ENCODE data around the gene TRIAP1. TPM values are rescaled to one million over a fixed set of nuclear protein-coding genes. Genes with fewer than 3 reads are reported as not detected.
"Not testable (repeated sequence)": the region's sequence is repeated elsewhere in the genome, so short reads cannot be mapped to it uniquely, and the experiment has no call there.

TRIAP1 gene
- polyA plus RNA-seq, 5 donors, result 33.5 to 46.2 (median 38.9) TPM

DNA sequence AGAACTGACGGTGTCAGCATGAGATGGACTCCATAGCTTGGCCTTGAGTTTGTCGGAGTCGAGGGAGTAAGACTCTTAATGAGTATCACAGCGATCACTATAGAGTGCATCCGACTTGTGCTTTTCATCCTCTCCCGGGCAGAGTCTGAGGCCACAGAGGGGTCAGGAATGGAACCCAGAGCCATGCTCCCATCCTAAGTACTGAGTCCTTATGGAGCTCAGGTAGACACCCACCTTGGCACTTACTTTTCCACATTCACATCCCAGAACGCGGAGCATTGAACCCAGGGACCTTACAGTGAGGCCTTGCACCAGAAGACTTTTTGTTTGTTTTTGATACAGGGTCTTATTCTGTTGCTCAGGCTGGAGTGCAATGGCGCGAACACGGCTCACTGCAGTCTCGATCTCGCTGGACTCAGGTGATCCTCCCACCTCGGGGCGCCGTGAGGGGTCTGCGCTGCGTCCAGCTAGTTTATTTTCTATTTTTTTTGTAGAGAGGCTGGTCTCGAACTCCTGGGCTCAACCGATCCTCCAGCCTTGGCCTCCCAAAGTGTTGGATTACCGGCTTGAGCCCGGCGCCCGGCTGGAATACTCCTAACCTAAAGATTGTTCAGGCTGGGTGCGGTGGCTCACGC, 24.1 kb upstream of the TRIAP1 start:
- peak in 1 of 2 donors; percentile 10 for DNase-seq

DNA sequence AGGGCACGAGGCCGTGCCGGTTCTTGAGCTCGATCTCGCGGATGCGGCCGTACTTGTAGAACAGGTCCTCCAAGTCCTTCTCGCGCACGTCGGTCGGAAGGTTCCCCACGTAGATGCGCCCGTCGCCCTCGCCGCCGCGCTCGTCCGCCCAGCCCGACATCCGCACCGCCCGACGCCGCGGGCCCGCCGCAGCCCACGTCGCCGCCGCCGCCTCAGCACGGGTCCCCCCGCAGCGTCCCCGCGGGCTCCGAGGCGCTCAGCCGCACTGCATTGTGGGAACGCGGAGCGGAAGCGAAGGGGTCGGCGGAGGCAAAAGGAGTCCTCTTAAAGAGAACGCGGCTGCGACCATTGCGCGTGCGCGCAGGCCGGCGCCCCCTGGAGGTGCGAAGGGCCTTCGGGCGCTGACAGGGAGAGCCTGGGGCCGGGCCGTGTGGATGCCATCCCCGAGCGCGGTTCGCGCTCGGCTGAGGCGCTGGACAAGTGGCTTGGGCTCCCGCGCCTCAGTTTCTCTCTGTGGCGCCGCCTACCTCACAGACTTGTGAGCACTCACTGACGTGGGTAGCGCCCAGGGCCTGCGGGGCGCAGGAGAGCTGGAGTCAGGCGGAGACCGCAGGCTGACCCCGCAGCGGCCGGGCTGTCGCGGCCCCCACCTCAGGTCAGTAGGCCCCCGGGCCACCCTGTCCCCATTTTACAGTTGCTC, 23.4 kb upstream of the TRIAP1 start, which contains the start of gene SRSF9:
TSS of gene SRSF9 (minus strand) at position 299 of the 700 bp plus-strand sequence. CDS start at position 160, 139 bp downstream.
- peak; percentile 97 for DNase-seq

DNA sequence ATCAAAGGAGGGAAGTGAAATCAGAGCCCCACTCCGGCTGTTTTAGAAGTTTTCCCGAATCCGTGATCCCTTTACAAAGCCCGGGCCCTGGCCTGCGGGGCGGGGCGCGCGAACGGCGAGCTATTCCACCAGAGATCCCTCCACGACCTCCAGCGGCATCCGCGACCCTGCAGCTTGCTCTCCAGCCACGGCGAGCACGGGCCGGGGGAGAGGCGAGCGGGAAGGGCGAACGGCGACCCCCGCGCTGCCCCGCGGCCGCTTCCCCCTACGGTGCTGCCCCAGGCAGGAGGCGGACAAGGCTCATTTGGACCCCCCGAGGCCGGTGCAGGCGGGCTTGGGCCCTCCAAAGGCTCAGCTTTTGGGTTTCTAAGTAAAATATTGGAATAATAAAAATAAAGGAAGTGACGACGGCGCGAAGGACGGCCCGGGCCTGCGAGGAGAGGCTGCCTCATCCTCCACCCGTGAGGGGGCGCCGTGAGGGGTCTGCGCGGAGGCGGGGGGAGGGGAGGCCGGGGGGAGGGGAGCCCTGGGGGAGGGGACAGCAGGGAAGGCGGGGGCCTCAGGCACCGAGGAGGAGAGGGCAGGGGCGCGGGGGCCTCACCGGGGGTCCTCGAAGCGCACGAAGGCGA, 22.8 kb upstream of the TRIAP1 start:
- peak in 1 of 2 donors; percentile 54 for DNase-seq

DNA sequence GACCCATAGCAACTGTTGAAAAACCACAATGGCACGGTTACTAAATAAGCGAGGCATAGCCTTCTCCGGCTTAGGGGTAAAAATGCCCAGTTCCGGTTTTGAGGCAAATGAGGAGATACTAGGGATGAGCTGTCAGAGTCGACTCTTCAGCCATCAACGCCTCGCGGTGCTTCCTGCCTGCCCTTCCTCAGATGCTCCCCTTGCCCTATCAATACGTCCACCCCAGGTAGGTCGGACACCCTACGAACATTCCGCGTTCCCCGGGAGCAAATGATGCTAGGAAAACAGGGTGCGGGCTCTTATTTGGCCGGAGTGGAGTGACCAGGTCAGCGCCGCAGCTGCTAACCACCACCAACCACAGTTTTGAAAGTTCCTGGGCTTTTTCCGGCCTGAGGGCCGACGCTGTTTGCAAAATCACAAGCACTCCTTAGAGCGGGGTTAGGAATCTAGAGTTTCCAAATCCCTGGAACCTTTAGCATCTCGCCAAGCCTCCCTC, 22.2 kb upstream of the TRIAP1 start:
- DNase-seq, result peak in 1 of 2 donors; percentile 46

DNA sequence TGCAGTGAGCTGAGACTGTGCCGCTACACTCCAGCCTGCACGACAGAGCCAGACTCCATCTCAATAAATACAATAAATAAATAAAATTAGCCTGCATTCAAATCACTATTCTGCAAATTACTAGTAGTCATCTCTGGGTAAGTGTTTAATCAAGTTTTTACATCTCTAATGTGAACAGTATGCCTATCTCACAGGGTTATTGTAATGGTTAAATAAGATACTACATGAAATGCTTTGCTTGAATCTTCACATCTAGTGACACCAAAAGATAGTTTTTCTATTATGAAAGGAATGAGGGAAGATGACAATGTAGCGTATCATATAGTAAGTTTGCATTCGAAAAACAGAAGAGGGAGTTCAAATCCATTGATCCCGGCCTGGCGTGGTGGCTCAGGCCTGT, 21.3 kb upstream of the TRIAP1 start:
- DNase-seq, result no peak

DNA sequence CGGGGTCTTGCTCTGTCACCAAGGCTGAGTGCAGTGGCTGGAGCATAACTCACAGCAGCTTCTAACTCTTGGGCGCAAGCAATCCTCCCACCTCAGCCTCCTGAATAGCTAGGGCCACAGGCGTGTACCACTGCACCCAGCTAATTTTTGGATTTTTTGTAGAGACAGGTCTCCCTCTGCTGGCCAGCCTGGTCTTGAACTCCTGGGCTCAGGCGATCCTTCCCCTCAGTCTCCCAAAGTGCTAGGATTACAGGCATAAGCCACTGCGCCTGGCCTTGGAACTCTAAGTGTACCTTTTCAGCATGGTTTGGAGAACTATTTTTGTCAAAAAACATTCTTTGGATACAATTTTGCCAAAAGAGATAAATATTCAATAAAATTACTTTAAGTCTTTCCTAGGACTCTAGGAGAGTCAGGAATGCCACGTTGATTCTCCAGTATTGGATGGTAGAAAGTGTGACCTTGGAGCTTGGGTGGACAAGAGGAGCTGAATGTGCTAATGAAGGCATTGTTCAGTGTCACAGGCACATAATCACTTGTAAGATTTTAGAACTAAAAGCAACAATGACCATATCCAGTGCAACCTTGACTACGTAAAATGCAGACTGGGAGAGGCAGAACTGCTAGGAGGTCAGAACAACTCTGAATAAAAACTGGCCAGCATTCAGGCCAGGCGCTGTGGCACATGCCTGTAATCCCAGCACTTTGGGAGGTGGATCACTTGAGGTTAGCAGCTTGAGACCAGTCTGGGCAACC, 20.6 kb upstream of the TRIAP1 start:
- peak in 1 of 2 donors; percentile 13 for DNase-seq

DNA sequence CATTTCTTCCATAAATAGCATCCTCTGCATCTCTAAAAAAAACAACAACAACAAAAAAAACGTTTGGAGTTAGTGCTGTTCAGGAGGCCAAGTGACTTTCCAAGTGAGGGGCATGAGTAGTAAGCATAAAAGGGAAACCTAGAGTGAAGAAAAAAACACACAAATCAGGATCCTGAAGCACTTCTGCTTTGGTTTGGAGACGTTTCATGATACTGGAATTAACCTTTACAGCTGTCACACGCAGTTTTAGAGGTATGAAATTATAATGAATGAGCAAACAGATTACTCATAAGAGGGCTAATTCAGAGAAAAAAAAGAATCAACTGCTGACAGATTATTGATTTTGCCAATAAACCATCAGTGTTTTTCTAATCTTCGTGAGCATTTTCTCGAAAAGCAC, 19.6 kb upstream of the TRIAP1 start:
- no peak for DNase-seq

DNA sequence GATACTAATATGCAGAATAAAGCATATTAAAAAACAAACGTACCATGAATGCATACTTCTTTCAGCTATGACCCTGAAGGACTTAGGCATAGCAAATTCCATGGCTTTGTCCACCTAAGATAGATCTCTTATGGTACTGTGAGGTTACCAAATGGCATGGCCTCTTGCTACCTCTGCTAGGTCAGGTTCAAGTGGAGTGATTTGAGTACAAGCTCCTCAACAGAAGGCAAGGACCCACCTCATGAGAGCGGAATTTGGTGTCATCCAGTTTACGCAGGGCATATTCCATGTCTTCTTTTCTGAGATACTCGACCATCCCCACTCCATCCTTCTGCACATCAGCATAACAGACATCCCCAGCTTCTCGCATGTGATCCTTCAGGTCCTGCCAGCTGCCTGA, 17.5 kb upstream of the TRIAP1 start:
- no peak for DNase-seq

DNA sequence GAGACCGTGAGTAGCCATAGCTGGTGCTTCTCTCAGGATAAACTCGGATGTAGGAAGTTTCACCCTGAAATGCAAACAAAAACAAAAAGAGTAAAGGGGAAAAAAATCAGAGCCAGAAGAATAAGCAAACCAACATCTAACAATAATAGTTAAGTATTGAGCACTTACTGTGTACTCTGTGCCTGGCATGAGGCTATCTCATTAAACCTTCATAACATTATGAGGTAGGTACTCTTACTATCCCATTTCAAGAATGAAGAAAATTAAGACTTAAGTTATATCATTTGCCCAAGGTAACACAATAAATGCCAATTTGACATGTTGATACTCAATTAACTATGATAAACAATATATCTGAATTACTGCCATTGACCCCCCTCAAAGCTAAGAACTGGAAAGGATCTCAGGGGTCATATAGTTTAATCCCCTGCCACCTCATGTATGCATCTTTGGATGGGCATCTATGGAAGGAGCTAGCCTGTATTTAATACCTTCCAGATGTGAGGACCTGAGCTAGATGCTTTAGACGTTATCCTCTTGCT, 16.0 kb upstream of the TRIAP1 start:
- no peak for DNase-seq

DNA sequence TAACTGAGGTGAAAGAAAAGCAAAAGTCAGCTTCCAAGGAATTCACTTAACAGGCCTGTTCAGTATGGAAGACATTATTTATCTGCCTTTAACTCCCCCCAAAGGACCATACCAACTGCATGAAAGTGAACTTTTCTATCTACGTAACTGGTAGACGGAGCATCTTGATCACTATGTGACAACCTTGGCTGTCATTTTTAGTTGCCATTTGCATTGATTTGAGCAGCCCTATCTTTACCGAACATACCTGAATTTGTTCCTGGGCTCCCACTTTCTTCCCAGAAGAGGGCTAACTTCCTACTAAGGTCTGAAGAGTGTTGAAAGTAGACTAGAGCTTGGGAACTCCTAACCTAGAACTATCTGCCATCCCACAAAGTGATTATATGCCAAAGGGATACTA, 14.0 kb upstream of the TRIAP1 start:
- no peak for DNase-seq

DNA sequence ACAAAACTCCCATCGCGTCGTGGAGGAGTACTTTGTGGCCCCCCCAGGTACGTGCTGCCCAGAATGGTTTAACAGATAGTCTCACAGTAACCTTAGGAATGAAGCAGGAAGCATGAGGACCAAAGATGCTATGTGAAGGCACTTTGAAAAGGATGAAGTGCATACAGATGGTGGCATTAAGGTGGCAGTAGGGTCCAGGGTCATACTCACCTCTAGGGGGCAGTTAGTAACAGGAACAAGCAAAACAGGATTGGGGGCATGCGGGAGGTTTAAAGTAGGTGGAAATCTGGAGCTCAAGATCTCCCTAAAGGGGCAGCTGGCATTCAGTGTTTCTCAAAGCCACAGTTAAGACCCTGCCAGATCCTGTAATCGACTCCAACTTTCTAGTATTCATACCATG, 10.9 kb upstream of the TRIAP1 start:
- no peak for DNase-seq

DNA sequence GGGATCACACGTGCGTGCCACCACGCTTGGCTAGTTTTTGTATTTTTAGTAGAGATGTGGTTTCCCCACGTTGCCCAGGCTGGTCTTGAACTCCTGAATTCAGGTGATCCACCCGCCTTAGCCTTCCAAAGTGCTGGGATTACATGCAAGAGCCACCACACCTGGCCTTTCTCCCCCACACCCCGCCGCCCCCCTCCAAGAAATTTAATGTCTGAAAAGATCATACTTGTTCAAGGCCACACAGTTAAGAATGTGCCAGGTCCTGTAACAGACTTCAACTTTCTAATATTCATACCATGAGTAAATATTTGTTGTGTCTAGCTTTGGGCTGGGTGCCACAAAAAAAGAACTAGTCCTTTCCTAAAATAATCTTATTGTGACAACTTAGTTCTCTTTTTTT, 9.1 kb upstream of the TRIAP1 start:
- DNase-seq, result no peak

DNA sequence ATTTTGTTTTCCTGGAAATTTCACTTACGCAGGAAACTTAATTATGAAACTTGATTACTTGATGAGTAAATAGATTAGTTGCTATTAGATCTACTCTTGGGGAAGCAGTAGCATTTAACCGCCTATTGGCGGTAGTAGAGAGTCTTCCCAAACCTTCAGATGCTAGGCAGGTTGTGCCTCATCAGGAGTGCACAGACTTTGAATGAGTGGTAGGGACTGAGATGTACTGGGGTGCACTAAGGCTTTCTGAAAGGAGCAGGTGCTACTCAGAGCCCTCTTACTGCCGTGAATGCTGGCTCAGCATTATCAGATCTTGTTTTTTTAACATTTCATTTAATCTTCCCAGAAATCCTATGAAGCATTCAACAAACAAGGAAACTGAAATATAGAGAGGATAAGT, 7.8 kb upstream of the TRIAP1 start:
- no peak for DNase-seq

DNA sequence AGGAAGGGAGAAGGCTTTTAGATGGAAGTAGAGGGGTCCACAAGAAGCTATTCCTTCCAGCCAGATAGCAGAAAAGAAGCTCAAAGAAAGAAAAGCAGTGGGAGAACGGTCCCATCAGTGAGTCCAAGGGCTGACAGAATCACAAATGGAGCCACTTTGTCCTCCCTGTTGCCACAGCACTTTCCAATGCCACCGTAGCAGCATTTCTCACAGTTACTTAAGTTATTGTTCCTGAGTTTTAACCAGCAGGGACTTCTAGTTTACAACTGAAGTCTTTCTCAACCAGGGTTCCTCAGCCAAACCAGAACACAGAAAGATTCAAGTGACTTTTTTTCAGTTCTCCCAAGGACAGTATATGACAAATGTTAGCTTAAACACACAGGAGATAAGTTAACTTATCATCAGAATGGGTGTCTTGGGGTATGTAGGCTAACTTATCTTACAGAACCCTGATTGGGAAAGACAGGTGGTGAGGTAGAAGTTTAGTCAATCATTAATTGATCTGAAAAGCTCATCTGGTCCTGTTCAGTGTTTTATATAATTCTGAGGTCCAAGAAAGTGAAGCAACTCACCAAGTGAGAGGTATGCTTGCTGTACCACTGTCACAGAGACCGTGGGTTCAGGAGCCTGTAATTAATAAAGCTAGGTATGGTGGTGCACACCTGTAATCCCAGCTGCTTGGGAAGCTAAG, 7.0 kb upstream of the TRIAP1 start:
- no peak for DNase-seq

DNA sequence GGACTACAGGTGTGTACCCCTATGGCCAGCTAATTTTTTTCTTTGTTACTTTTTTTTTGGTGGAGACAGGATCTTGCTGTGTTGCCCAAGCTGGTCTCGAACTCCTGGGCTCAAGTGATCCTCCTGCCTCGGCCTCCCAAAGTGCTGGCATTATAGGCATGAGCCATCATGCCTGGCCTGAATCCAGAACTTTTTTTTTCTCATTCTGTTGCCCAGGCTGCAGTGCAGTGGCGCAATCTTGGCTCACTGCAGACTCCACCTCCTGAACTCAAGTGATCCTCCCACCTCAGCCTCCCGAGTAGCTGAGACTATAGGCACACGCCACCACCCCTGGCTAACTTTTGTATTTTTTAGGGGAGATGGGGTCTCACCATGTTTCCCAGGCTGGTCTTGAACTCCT, 6.3 kb upstream of the TRIAP1 start:
- not testable (repeated sequence) for DNase-seq

DNA sequence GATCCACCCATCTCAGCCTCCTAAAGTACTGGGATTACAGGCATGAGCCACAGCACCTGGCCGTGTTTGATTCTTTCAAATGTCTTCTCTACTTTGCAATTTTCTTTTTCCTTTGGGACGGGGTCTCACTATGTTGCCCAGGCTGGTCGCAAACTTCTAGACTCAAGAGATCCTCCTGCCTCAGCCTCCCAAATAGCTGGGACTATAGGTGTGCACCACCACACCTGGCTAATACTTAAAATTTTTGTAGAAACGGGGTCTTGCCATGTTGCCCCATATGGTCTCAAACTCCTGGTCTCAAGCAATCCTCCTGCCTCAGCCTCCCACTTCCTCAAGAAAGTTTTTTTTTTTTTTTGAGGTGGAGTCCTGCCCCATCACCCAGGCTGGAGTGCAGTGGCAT, 1.8 kb upstream of the TRIAP1 start:
- DNase-seq, result no peak

DNA sequence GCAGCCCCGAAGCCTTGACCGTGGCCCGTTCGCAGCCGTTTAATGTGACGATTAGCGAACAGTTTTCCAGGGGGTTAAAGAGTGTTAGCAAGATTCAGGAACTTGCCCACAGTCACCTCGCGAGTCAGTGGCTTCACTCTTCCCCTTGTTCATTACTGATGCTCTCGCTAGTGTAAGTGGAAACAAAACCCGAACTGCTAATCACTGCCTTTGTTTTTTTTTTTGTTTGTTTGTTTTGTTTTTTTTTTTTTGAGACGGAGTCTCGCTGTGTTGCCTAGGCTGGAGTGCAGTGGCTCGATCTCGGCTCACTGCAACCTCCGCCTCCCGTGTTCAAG, 627 bp upstream of the TRIAP1 start:
- not testable (repeated sequence) for DNase-seq

DNA sequence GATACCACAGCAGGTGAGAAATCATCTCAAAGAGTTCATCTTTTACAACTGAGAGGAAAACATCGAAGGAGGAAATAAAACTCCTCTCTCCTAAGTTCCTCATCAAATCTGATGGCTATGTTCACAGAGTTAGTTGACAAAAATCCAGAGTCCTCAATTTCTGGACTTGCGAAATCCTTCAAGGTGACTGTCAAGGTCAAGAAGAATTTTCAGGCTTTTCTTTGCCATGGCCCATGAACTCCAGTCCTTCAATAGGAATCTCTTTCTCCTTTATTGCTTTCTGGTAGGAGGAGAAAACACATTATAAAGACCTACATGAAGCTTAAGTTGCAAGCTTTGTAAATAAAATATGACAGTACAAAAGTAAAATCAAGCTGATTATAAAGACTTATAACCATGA, 1.5 kb downstream of the TRIAP1 start:
- no peak for DNase-seq

DNA sequence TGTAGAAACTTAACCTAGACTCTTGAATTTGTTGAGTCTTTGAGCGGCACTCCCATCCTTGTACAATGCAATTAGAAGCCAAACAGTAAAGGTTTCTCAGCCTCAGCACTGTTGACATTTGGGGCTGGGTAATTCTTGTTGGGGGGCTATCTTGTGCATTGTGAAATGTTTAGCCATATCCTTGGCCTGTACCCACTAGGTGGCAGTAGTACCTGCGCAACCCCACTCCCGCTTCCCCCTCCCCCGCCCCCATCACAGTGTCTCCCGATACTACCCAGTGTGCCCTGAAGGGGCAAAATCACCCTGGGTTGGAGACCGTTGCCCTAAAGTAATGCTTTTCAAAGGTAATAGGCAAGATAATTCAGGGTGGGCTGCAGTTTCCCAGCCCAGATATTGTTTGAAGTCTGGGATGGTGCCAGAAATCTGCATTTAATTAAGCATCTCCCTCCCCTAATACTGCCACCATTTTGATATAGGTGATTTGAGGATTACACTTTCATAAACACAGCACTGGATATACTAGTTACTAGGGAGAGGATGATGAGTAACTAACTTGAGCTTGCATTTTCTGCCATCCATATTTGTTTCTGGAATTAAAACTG, 6.4 kb downstream of the TRIAP1 start:
- peak; percentile 10 to 20 for DNase-seq

DNA sequence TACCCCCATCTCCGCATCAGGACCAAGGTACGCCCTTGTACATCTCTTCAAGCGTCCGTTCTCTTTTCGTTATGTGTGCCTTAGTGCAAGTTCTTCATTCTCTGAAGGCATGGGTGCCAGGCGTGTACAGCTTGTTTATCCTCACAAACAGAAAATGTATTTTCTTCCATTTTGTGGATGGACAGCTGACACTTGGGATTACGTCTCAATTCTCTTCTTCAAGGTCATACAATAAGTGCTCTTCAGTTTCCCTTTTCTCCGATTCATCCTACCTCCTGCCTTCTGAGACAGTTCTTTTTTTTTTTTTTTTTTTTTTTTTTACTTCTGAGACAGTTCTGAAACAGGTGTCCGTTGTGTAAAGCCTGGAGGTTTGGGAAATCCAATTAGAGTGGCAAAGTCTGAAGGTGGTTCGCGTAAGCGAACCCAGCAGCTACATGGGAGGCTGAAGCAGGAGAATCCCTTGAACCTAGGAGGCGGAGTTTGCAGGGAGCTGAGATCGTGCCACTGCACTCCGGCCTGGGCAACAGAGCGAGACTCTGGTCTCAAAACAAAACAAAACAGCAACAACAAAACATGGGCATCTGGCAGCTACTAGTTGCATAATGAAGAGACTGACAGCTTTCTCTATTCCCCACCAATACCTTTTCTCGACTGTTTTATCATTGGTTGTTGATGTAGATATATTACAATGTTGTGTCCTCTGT, 7.5 kb downstream of the TRIAP1 start:
- DNase-seq, result no peak
